Activated naive CD4-positive, alpha-beta T cell treated with anti-CD3 and anti-CD28 coated beads, Interleukin-2, amount 50 U/mL, for 24 hours (primary cell): ENCODE data around the gene OR4C46.
"Not testable (repeated sequence)": the region's sequence is repeated elsewhere in the genome, so short reads cannot be mapped to it uniquely, and the experiment has no call there.

Experiments used
- H3K27ac Mint-ChIP-seq: one replicate; pipeline ENCODE4 v1.8.0; 2021; ENCODE audit warnings: mild to moderate bottlenecking, mixed read lengths
- H3K27me3 Mint-ChIP-seq: one replicate; pipeline ENCODE4 v1.8.0; 2021; ENCODE audit warnings: mixed read lengths
- H3K36me3 Mint-ChIP-seq: one replicate; pipeline ENCODE4 v1.8.0; 2021; ENCODE audit warnings: mixed read lengths
- H3K4me1 Mint-ChIP-seq: one replicate; pipeline ENCODE4 v1.8.0; 2021; ENCODE audit warnings: mixed read lengths
- H3K4me3 Mint-ChIP-seq: one replicate; pipeline ENCODE4 v1.8.0; 2021; ENCODE audit warnings: mild to moderate bottlenecking, mixed read lengths
- H3K9me3 Mint-ChIP-seq: one replicate; pipeline ENCODE4 v1.8.0; 2021; ENCODE audit warnings: mixed read lengths

The OR4C46 gene

DNA sequence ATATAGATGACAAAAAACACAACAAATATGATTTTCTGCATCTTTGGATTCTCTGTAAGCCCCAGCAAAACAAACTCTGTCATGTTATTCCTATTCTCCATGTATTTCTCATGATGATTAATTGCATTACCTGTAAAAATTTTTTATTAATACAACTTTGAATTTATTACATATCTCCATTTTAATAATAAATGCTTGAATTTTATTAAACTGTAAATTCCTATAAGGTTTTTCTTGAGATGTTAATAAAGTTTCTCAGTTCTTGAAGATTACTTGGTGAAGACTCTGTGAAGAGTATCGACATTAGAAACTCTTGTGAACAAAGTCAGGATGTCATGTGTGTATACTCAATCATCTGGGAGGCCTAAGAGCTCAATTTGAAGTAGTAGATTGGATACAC, at the start of gene OR4C46:
Gene OR4C46 (minus strand): TSS at position 101 of the 400 bp plus-strand sequence. CDS start 0 bp downstream, at position 101.
- H3K27me3 Mint-ChIP-seq: no peaks in the 10 kb centered on the region
- peaks cover 13% of the 10 kb centered on the region for H3K9me3 Mint-ChIP-seq
- no peak within 1 kb of the TSS for H3K27ac Mint-ChIP-seq

GRCh38 chr11:54645606-54646005, 41.8 kb upstream of the OR4C46 start:
- peaks cover 18% of the 10 kb centered on the region for H3K9me3 Mint-ChIP-seq
- not testable (repeated sequence) for H3K27me3 Mint-ChIP-seq, H3K36me3 Mint-ChIP-seq, H3K27ac Mint-ChIP-seq, H3K4me3 Mint-ChIP-seq, H3K4me1 Mint-ChIP-seq

More for the DNA sequence above, at the start of gene OR4C46:
- Mint-ChIP-seq H3K4me3 (no peak within 1 kb of the TSS), H3K36me3 (peaks cover 1% of the 10 kb centered on the region), H3K4me1 (no peaks in the 10 kb centered on the region)

DNA sequence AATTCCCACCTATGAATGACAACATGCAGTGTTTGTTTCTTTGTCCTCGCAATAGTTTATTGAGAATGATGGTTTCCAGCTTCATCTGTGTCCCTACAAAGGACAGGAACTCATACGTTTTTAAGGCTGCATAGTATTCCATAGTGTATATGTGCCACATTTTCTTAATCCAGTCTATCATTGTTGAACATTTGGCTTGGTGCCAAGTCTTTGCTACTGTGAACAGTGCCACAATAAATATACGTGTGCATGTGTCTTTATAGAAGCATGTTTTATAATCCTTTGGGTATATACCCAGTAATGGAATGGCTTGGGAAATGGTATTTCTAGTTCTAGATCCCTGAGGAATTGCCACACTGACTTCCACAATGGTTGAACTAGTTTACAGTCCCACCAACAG, 42.4 kb downstream of the OR4C46 start:
- H3K36me3 Mint-ChIP-seq, H3K27me3 Mint-ChIP-seq, H3K27ac Mint-ChIP-seq, H3K9me3 Mint-ChIP-seq, H3K4me1 Mint-ChIP-seq, H3K4me3 Mint-ChIP-seq: not testable (repeated sequence)

DNA sequence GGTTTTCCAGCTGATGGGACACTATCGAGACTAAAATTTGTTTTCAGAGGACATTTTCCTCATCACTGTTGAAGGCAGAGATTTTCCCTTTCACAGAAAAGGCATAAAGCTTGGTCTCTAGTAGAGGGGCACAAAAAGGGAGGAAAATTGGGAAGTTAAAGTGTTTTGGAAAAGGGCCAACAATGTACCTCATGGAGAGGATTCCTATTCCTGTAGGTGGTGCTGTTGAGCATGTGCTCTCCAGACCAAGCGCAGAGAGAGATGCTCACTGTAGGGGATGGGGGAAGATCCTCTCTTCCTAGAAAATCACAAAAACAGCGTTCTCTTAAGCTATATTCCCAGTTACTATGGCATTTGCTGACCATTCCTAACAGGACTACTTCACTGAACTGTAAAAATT, 44.9 kb downstream of the OR4C46 start:
- Mint-ChIP-seq H3K27ac (no peak overlapping the region), H3K4me3 (no peak overlapping the region), H3K9me3 (peaks cover under 1% of the 10 kb centered on the region), H3K4me1 (no peaks in the 10 kb centered on the region), H3K36me3 (no peaks in the 10 kb centered on the region), H3K27me3 (no peaks in the 10 kb centered on the region)

GRCh38 chr11:54558407-54558806, 45.4 kb downstream of the OR4C46 start:
- Mint-ChIP-seq H3K36me3 (no peaks in the 10 kb centered on the region), H3K27ac (no peak overlapping the region), H3K27me3 (no peaks in the 10 kb centered on the region), H3K9me3 (no peaks in the 10 kb centered on the region), H3K4me1 (no peaks in the 10 kb centered on the region), H3K4me3 (no peak overlapping the region)
